ENCODE data around the gene VSX2.
A peak's percentile ranks its signal among the peaks of the same experiment; 100 is the strongest.

Gene VSX2

GRCh38 chr14:74299061-74299545, 59.9 kb downstream of the VSX2 start:
- H3K27me3 ChIP-seq (ENCODE audit: control insufficient read depth, insufficient read depth, low read length, poor library complexity, severe bottlenecking) = no peaks in the 10 kb centered on the region
- H3K36me3 ChIP-seq (ENCODE audit: control insufficient read depth, insufficient read depth, low read length) = peaks cover 21% of the 10 kb centered on the region
- 74 to 79% methylated on average over 10 of the region's 10 CpGs for WGBS, 2 experiments
- H3K27ac ChIP-seq (ENCODE audit: insufficient read depth, low read depth, low read length, poor library complexity, severe bottlenecking) = no peak overlapping the region
- no peak overlapping the region for H3K4me3 ChIP-seq (ENCODE audit: insufficient read depth, low read depth, low read length)
- H3K4me1 ChIP-seq (ENCODE audit: control insufficient read depth, insufficient read depth, low read length) = peaks cover 9% of the 10 kb centered on the region
- no peaks in the 10 kb centered on the region for H3K9me3 ChIP-seq (ENCODE audit: control insufficient read depth, low read length)

GRCh38 chr14:74301594-74302151, 62.4 kb downstream of the VSX2 start:
- peaks cover 10% of the 10 kb centered on the region for H3K36me3 ChIP-seq (ENCODE audit: control insufficient read depth, insufficient read depth, low read length)
- no peaks in the 10 kb centered on the region for H3K27me3 ChIP-seq (ENCODE audit: control insufficient read depth, insufficient read depth, low read length, poor library complexity, severe bottlenecking)
- H3K9me3 ChIP-seq (ENCODE audit: control insufficient read depth, low read length) = no peaks in the 10 kb centered on the region
- H3K4me1 ChIP-seq (ENCODE audit: control insufficient read depth, insufficient read depth, low read length) = peaks cover 9% of the 10 kb centered on the region
- WGBS, 2 experiments = 15 to 27% methylated on average over 22 of the region's 22 CpGs
- H3K27ac ChIP-seq (ENCODE audit: insufficient read depth, low read depth, low read length, poor library complexity, severe bottlenecking) = no peak overlapping the region
- peak overlapping the region; percentile 87 for H3K4me3 ChIP-seq (ENCODE audit: insufficient read depth, low read depth, low read length)

GRCh38 chr14:74302152-74302628, 62.9 kb downstream of the VSX2 start:
- 5 to 9% methylated on average over 4 to 6 of the region's 6 CpGs for WGBS, 2 experiments
- Histone ChIP-seq H3K9me3 (ENCODE audit: control insufficient read depth, low read length) (no peaks in the 10 kb centered on the region), H3K36me3 (ENCODE audit: control insufficient read depth, insufficient read depth, low read length) (peaks cover 10% of the 10 kb centered on the region), H3K27ac (ENCODE audit: insufficient read depth, low read depth, low read length, poor library complexity, severe bottlenecking) (peak overlapping the region; percentile 84), H3K4me3 (ENCODE audit: insufficient read depth, low read depth, low read length) (peak overlapping the region; percentile 87), H3K27me3 (ENCODE audit: control insufficient read depth, insufficient read depth, low read length, poor library complexity, severe bottlenecking) (no peaks in the 10 kb centered on the region), H3K4me1 (ENCODE audit: control insufficient read depth, insufficient read depth, low read length) (peaks cover 9% of the 10 kb centered on the region)

DNA sequence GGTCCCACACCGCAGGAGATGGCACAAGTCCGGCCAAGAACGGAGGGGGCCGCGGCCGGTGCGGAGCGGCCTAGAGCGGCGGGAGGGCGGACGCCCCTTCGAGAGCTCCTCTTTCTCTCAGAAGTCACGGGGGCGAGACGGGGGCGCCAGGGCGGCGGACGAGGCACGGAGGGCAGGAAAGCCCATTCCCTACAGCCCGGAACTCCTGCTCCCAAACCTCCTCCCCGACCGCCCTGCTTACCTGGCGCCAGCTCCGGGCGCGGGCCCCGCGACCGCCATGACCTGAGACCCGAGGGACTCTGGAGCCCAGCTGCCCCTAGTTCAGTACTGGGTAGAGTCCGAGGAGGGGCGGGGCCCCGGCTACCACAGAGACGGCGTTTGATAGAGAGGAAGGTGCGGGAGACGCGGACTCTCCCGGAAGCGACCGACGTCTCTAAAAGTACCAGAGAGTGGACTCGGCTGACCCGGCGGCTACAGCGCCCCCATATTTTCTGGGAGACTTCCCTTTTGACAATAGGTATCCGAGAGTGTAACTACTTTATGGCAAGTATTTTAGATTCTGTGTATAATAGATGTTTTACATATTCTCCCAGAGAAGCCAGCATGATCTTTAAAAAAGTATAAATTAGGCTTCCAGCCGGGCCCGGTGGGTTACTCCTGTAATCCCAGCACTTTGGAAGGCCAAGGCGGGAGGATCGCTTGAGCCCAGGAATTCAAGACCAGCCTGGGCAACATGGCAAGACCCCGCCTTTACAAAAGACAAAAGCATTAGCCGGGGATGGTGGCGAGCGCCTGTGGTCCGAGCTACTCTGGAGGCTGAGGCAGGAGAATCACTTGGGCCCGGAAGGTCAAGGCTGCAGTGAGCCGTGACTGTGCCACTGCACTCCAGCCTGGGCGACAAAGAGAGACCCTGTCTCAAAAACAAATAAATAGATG, 63.7 kb downstream of the VSX2 start, which contains the start of gene ABCD4:
Gene ABCD4 (minus strand): TSS at position 301 of the 936 bp plus-strand sequence. CDS start 22 bp downstream, at position 279.
- no peaks in the 10 kb centered on the region for H3K9me3 ChIP-seq (ENCODE audit: control insufficient read depth, low read length)
- peak within 1 kb of the TSS; percentile 87 for H3K4me3 ChIP-seq (ENCODE audit: insufficient read depth, low read depth, low read length)
- peak within 1 kb of the TSS; percentile 84 for H3K27ac ChIP-seq (ENCODE audit: insufficient read depth, low read depth, low read length, poor library complexity, severe bottlenecking)
- H3K36me3 ChIP-seq (ENCODE audit: control insufficient read depth, insufficient read depth, low read length) = peaks cover 10% of the 10 kb centered on the region
- no peaks in the 10 kb centered on the region for H3K27me3 ChIP-seq (ENCODE audit: control insufficient read depth, insufficient read depth, low read length, poor library complexity, severe bottlenecking)
- WGBS, 2 experiments = 16 to 17% methylated on average over 60 to 61 of the region's 61 CpGs
- peaks cover 9% of the 10 kb centered on the region for H3K4me1 ChIP-seq (ENCODE audit: control insufficient read depth, insufficient read depth, low read length)

GRCh38 chr14:74308695-74309094, 69.4 kb downstream of the VSX2 start:
- WGBS, 2 experiments = 91 to 92% methylated on average over 5 of the region's 5 CpGs
- H3K36me3 ChIP-seq (ENCODE audit: control insufficient read depth, insufficient read depth, low read length) = no peaks in the 10 kb centered on the region
- no peaks in the 10 kb centered on the region for H3K27me3 ChIP-seq (ENCODE audit: control insufficient read depth, insufficient read depth, low read length, poor library complexity, severe bottlenecking)
- no peak overlapping the region for H3K4me3 ChIP-seq (ENCODE audit: insufficient read depth, low read depth, low read length)
- H3K9me3 ChIP-seq (ENCODE audit: control insufficient read depth, low read length) = no peaks in the 10 kb centered on the region
- no peak overlapping the region for H3K27ac ChIP-seq (ENCODE audit: insufficient read depth, low read depth, low read length, poor library complexity, severe bottlenecking)
- no peaks in the 10 kb centered on the region for H3K4me1 ChIP-seq (ENCODE audit: control insufficient read depth, insufficient read depth, low read length)

- Histone ChIP-seq H3K36me3 (ENCODE audit: control insufficient read depth, insufficient read depth, low read length) (no peaks in the 10 kb centered on the region), H3K9me3 (ENCODE audit: control insufficient read depth, low read length) (no peaks in the 10 kb centered on the region), H3K27me3 (ENCODE audit: control insufficient read depth, insufficient read depth, low read length, poor library complexity, severe bottlenecking) (no peaks in the 10 kb centered on the region), H3K4me3 (ENCODE audit: insufficient read depth, low read depth, low read length) (no peak overlapping the region), H3K4me1 (ENCODE audit: control insufficient read depth, insufficient read depth, low read length) (no peaks in the 10 kb centered on the region), H3K27ac (ENCODE audit: insufficient read depth, low read depth, low read length, poor library complexity, severe bottlenecking) (no peak overlapping the region)
- 93 to 97% methylated on average over 7 of the region's 8 CpGs for WGBS, 2 experiments
These were observed 70.1 kb downstream of the VSX2 start for GRCh38 chr14:74309125-74310022.

DNA sequence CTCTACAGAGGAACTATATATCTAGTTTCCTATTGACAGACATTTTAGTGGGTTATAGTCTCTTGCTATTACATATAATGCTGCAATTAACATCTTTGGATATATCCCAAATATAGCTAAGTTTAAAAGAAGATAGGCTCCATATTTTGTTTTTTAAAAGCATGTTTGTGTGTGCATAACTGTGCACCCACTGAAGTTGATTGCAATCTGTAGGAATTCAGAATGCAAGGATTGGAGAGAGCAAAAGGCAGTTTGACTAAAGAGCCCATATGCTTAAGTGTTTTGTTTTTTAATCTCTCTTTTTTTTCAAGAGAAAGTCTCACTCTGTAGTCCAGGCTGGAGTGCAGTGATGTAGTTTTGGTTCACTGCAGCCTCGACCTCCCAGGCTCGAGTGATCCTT, 72.9 kb downstream of the VSX2 start:
- WGBS, 2 experiments = 92 to 94% methylated on average over 2 of the region's 2 CpGs
- Histone ChIP-seq H3K4me1 (ENCODE audit: control insufficient read depth, insufficient read depth, low read length) (no peaks in the 10 kb centered on the region), H3K27ac (ENCODE audit: insufficient read depth, low read depth, low read length, poor library complexity, severe bottlenecking) (no peak overlapping the region), H3K4me3 (ENCODE audit: insufficient read depth, low read depth, low read length) (no peak overlapping the region), H3K9me3 (ENCODE audit: control insufficient read depth, low read length) (no peaks in the 10 kb centered on the region), H3K27me3 (ENCODE audit: control insufficient read depth, insufficient read depth, low read length, poor library complexity, severe bottlenecking) (no peaks in the 10 kb centered on the region), H3K36me3 (ENCODE audit: control insufficient read depth, insufficient read depth, low read length) (no peaks in the 10 kb centered on the region)
